Stimulated activated CD4-positive, alpha-beta T cell treated with anti-CD3 and anti-CD28 coated beads, Interleukin-1b, Interleukin-23, amount 100 ng/mL, for 24 hours (primary cell): ENCODE measurements around the gene TTC28.

Experiments
- DNase-seq, 4 experiments: peaks; one replicate each; pipeline ENCODE4 v3.0.0-alpha.2; 2020; ENCODE audit warnings: low read depth in 4 of 4, low spot score in 1 of 4

The TTC28 gene

DNA sequence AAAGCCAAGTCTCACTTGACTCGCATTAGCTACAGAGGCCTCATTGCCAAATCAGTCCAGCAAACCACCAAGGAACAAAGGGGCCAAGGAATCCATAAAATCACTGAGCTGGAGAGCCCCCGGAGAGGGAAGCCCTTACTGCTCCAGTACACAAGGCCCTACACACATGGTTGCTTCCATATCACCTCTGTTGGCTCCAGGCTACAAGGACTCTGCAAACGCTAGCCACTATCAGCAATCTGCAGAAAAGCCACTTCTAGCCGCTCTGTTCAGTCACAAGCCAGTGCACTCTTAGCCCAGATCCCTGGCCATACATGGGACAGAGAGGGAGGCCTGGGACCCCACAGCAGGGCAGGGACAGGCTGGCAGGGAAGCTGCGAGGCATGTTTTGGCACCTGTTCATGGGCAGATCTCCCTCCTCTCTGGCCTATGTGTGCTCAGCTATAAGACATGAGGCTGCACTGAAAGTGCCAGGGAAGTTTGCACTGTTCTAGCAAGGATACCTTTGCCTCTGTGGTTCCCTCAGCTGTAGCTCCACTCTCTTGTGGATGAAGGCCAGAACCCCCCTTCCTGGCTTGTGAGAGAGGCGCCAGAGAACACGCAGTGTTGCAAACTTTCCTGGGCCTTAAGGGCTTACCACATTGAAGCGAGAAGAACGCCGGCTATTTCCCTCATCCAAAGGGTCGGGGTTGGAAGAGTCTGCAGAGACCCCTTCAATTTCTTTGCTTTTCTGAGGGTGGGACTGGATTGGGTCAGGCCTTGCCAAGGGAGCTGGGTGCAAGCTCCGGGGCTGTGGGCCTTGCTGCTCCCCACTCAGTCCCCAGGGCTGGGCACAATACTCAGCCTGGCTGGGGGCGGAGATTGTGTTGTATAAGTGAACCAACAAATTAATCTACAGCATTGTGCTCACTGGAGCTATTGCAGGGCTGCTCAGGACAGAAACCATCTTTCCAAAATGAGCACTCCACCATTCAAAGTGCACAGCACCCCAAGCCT lies 651.9 kb downstream of the TTC28 start:
- no peak for DNase-seq

DNA sequence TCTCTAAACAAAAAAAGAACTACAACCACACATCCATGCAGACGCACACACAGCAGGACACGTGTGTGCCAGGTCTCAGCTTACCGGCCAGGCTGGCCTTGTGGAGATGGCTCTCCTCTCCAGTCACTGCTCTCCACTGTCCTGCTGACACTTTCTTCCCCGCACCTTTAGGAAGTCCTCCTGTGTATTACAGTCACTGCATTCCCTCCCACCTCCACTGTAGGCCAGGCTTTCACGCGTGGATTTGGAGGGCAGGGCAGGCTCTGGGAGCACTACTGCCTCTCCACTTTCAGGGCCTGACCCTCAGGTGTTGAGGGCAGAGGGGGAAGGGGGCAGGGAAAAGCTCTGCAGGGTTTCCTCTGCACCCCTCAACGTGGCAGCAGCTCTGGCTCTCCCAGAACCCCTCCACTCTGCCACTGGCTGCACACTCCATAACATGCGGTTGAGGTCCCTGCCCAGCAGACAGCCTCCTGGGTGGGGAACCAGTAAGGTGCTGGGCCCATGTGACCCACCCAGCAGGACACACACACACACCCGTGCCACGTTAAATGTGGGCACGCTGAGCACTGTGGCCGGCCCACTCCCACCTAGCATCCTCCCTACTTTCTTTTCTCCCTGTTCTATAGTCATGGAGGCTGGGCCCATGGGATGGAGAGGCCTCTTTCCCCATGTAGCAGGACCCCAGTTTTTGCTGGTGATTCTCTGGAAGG lies 653.6 kb downstream of the TTC28 start:
- no peak for DNase-seq

DNA sequence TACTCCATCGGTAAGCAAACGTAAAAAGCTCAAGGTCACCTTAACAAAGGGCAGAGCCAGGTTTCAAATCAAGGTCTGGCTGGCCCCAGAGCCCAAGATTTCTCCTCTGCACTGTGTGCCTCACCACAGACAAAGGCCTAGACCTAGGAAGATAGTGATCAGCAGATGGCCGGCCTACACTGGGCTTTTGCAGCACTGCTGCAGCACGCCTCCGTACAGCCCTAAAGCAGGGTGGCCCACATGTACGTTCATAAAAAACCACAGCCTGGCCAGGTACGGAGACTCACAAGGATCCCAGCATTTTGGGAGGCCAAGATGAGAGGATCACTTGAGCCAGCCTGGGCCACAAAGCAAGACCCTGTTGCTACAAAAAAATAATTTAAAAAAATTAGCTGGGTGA lies 654.3 kb downstream of the TTC28 start:
- DNase-seq: no peak

DNA sequence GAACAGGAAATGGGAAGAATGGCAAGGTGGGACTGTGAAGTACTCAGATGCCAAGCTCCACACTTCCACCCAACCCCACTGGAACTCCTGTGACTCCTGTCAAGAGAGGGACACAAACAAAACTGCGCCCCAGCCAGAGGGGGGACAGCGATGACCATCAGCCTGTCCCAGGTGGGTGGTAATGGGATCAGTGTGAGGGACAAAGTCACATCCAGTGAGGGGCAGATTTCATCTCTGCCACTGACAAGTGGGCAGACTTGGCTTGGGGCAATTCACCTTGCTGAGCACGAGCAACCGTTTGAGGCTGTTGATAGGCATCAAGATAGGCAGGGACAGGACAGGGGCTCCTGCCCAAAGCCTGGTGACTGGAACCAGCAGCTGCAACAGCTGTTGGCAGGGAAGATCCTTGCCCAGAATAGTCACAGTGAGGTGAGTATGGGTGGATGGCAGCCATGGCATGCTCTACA lies 655.2 kb downstream of the TTC28 start:
- no peak for DNase-seq

DNA sequence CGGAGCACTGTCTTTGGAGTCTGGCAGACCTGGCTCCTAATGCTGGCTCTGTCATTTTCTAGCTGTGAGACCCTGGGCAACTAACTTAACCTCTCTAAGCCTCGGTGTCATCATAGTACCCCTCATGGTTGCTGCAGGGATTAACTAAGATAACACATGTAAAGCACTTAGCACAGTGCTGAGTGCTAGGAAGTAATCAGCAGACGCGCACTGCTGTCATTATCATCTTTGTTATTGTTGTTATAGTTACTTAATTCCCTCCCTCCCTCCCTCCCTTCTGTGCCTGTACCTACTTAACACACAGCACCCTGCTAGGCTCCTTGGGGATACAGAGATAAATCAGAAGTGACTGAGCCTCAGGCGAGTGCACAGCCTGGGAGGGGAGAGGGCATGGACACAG lies 655.9 kb downstream of the TTC28 start:
- no peak for DNase-seq

DNA sequence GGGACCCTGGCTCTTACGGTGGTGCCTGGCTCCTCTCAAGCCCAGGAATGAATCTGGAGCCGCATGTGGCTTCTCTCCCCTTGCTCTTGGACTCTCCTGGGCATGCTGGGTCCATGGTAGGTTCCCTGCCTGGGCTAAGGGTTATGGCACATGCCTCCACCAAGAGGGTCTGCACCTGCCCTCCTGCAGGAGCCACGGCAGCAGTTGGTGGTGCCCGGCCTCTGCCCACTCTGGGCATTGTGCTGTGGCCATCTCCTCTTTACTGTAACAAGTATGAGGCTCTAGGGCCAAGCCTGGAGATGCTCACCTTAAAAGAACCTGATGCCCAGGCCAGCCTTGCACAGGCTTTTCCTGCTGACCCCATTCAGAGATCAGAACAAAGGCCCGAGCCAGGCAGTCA lies 656.6 kb downstream of the TTC28 start:
- no peak for DNase-seq

DNA sequence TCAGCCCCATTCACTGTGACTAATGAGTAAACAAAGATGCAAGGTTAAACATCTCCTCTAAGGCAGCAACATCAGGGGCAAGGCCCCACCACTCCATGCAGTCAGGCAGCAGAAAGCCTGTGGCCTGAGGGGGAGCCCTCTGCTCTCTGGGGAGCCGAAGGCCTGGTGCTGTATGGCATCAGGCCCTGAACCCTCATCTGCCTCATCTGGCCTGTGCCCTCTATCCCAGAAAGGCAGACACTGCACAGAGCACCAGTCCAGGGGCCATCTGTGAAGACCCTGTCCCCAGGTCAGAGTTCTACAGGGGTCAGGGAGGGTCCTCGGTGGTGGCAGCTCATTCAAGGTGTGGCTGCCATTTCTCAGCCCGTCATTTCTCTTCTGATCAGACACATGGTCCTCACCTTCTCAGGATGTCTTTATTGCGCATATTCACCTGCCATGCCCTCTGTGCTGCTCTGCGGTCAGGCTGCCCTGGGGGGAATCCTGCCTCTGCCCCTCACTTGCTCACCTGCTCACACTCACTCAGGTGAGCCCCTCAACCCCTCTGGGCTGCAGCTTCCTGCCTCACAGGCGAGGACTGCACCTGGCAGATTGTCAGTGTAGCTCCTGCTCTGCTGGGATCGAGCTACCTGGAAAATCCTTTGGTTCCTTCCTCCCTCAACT lies 657.5 kb downstream of the TTC28 start:
- no peak for DNase-seq

DNA sequence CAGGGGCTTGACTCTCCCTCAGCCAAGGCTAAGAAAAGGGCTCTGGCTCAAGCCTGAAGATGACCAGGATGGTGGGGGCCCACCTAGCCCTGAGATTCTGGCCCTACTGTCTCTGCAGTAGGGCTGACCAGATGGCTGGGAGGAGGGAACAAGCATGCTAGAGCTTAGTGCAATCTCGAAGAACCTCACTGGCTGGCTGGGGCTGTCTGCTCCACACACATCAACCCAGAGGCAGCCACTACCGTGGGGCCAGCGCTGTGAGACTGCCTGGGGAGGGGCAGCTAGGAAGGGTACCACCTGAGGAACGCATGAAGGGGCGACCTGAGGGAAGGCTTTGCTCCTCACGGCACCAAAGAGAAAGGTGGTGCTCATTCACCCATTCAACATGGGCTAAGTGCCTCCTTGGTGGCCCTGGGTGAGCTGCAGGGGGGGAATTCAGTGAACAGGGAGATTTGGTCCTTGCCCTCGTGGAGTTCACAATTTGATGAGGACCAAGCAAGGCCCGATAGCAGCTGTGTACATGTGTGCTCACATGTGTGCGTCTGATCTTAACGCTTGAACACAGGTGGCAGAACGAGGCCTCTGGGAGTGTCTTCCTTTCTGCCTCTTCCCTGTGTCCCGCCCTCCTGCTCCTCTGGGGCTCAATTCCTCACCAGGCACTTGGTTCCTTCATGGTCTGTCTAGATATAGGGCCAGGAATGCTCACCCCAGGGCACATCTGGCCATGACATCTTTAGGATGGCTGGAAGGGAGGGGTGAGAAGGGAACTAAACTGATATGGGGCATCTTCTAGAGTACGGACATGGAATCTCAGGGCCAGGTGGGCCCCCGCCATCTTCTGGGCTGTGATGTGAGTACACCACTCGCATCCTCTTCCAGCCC lies 658.3 kb downstream of the TTC28 start:
- DNase-seq: no peak

DNA sequence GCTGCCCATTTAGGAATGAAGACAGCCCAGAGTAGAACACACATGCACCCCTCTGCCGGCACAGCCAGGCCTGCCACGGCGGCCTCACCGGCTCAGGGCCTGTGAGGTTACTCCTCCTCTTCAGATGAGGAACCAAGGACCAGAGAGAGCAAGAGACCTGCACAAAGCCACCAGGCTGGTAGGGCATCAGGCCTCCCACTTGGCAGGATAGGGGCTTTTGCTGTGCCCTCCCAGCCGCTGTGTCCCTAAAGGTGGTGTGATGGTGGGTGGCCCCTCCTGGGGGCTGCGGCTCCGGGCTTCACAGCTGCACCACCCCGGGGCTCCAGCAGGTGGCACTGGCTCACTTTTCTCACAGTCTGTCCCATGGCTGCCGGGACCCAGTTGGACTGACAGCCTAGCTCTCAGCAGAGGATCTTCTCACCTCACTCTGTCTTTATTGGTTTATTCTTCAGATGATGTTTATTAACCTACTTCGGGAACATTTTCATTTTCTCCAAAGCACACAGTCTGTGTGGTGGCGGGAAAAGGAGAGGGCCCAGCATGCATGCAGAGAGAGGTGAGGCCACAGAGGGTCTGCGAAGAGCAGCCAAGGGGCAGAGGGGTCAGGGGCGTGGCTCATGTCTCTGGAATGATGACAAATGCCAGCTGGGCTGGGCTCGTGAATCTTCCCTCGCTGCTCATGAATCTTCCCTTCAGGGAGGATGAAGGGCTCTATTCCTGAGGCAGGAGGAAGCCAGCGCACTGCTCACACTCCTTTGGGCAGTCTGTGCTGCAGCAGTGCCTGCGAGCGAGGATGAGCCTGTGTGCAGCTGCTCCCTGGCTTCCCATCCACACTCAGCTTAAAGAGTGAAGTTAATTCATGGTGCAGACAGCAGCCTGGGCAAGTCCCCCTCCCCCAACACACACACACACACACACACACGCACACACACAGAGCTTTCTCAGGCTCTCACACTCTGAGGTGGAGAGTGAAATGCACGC lies 659.5 kb downstream of the TTC28 start:
- peak; percentile 40 to 55 (median 51) for DNase-seq

DNA sequence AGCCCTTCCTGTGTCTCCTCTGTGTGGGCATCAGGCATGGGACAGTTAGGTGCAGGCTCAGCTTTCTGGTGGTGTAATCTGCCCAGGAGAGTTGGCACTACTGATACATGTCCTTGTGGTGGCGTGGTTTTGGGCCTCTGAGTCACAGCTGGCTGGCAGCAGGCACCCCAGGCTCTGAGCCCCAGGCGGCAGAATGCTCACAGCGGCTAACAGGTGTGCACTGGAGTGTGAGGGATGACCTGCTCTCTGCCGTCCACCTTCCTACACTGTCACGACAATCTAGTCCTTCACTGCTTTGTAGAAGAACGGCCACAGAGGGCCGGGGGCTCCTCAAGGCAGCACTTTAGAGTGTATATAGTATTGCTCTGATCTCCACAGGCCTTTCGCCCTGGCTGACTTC lies 660.3 kb downstream of the TTC28 start:
- no peak for DNase-seq

DNA sequence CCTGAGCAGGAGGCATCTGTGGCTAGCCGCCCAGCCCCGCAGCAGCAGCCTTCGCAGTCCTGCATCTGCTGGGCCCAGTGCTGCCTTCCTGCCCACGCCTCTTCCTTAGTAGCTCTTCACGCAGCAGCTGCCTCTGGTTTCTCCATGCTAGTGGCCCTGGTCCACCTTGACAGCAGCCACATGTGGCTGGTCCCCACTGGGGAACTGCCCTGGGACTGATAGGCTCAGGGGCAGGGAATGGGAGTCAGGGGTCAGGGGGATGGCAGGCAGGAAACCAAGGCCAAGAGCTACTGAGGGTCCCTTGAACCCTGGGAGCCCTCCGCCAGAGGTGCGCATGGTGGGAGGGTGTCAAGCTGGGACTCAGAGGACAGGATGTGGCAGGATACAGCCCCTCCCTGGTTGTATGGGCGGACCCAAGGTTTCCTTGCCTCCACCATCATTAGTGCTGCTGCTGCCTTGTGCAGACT lies 661.1 kb downstream of the TTC28 start:
- DNase-seq: no peak

DNA sequence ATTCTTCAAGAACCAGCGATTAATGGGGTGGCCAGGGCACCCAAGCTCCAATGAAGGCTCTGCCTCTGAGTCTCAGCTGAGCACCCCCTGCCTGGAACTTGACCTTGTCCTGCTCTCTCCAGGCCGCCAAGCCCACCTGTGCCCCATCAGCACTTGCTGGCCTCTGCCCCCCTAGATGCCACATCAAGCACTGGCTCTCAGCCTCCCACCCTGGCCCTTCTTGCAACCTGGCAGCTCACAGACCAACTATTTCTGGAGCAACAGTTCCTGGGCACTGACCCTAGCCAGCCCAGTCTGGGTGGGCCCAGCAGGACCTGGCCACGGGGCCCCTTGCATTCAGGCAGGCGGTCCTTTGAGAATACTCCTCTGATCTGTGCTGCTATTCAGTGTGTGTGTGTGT lies 661.8 kb downstream of the TTC28 start:
- DNase-seq: no peak

DNA sequence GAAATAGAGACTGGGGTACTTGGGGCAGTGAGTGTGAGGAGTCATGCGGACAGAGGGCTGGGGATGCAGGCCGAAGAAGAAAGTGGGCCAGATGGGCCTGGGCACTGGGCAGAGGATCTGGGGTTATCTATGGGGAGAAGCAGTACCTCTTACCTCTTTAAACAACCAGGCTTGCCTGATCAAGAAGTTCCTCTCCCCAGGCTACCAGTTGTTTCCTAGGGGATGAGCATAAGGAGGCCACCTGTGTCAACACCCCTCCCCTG lies 662.2 kb downstream of the TTC28 start:
- no peak for DNase-seq

DNA sequence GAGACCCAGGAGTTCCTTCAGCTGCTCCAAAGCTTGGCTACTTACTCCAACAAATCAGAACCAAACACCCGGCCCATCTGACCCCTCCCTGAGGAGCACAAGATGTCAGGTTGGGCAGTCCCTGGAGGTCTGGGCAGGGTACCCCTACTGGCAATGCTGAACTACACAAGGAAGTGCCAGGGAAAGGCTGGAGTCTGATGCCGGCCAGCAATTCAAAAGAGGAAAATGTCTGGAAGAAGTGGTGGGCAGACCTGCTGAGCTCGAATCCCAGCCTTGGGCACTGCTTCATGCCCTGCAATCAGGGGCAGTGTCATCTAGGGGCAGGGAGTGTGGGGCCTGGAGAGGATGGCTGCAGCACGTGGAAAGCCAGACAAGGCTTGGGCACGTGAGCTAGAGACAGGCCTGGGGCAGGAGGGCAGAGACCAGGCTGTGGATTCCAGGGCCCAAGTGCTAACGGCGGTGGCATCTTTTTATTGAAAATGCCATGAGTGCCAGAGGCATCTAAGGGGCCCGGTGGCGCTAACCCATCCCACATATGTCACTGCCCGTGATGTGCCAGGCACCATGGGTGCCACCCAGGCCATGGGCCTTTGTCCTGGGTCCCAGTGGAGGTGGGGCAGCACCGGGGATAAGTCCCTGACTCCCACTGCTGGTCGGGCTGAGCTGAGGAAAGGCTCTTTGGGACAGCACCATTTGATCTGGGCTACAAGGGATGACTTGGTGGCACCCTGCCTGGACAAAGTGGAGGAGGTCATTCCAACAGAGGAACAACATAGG lies 662.7 kb downstream of the TTC28 start:
- DNase-seq: no peak

DNA sequence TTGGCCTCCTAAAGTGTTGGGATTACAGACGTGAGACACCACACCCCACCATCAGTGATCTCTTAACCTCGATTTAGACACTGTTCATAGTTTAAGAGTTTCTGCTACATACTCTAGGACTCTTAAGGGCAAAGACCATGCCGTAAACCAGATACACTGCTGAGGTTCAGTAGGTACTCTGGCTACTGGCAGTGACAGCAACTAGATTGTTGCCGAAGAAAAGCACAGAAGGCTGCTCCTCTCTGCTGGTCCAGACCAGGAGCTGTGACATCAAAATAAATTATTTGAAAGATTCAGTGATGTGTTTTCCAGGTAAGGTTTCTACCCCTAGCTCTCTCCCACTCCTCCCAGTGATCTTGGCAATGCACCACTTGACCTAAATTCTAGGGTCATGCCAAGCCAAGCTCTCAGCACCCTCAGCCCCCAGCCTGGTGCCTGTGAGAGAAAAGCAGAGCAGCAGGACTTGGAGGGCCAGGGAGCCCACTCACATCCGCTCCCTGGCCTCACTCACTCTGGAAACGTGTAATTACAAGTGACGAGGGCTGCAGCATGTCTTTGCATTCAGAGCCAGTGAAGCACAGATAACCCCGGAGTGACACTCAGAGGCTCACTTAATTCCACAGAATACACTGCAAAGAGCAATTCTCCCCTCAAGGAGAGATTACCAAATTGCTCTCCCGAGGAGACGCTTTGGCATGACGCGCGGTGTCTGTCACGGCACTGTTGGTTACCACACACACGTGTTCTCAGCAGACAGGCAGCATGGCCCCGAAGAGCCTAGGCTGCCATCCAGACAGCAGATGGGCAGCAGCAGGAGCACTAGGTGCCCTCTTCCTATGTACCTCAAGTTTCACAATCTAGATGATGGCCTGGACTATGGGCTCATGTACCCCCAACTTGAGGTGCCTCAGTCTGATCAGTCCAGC lies 663.7 kb downstream of the TTC28 start:
- no peak for DNase-seq

DNA sequence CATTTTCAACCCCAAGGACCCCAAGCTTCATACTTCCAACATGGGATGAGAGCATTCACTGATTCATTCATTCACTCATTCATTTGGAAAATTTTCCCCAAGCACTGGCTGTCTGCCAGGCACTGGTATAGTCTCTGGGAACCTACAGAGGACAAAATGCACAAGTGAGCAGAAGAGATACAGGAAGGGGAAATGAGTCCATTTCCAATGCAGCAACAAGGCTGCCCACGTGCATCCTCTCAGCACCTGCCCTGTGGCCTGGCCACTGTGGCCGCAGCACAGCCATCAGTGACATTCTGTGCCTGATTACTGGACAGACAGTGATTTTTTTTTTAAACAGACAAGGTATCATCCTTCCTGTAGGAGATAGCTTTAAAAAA lies 664.6 kb downstream of the TTC28 start:
- no peak for DNase-seq

DNA sequence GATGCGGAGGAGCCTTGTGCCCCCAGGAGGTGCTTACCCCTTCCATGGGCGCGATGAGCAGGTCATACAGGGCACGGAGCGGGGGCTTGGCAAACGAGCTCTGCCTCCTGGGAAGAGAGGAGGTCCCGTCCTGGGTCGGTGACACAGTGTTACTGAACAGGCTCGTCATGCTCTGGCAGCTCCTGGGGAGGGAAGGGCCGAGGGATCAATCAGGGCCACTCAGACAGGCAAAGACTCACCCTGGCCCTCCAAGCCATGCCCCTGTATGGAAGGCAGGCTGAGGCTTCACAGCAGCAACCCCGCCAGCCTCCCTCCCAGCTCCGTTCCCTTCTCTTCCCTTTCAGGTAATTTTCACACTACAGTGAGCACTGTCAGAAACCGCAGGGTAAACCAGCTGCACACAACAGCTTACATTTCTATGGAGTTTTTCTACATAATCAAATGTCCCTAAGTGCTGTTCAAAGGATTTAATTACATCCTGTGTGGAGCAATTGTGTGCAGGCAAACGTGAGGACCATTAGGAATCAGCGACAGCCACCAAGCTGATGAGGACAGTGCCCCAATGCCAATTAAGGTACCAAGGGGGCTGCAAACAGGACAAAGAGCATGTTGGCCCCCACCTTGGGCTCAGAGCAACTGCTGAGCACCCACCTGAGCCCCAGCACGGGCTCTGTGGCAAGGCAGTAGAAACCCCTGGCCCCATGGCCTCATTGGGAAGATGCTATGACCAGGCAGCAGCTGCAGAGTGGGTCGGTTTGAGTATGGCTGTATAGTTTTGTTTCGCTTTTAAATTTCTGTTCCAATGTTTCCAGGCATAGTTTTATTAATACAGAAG lies 665.2 kb downstream of the TTC28 start:
- DNase-seq: no peak
